GM12878 (cell line): ENCODE measurements around the gene PSMC3. TPM values are rescaled to one million over a fixed set of nuclear protein-coding genes. Genes with fewer than 3 reads are reported as not detected.

ENCODE experiments used
- ATAC-seq: fragments of 200-7000 bp; cut with Tn5 transposase; 3 replicates; pipeline ENCODE4 v1.9.1; 2020; ENCODE audit warnings: mild to moderate bottlenecking, moderate library complexity
- BruUV-seq: library from RNA; stranded (reverse); fragments of 400-500 nt; replicated peaks from 2 replicates; lab custom pipeline; 2021; lab: Mats Ljungman, UMichigan
- CTCF ChIA-PET: fragments of 300-600 bp; sonication (Branson Sonifier 250); formaldehyde crosslinking; extraction: SDS; loops from one replicate; lab custom pipeline; 2021; ENCODE audit warnings: inconsistent platforms; lab: Yijun Ruan, JAX
- POLR2A ChIA-PET: fragments of 350-600 bp; formaldehyde crosslinking; extraction: SDS; loops from one replicate; lab custom pipeline; 2021; ENCODE audit warnings: inconsistent platforms; lab: Charles Lee
- RAD21 ChIA-PET: fragments of 300-600 bp; sonication (Branson Sonifier 250); formaldehyde crosslinking; loops from one replicate; lab custom pipeline; 2023; ENCODE audit warnings: antibody characterized with exemption; ENCODE audit not compliant: unreplicated experiment; lab: Charles Lee
- SMC1A ChIA-PET: fragments of 300-600 bp; sonication (Branson Sonifier 250); formaldehyde crosslinking; loops from one replicate; lab custom pipeline; 2023; ENCODE audit not compliant: unreplicated experiment, uncharacterized antibody; lab: Charles Lee
- DNase-seq: peaks from one replicate; pipeline ENCODE4 v3.0.0-alpha.2; 2011; ENCODE audit warnings: low read depth, low spot score
- FAIRE-seq: peaks from 3 replicates; lab custom pipeline; 2011; peaks lifted over from hg19 to GRCh38; lab: Jason Lieb, UNC
- H2AFZ ChIP-seq: 2 replicates; pipeline ENCODE4 v1.6.0; 2011; ENCODE audit warnings: low read depth, low read length, control low read depth; ENCODE audit not compliant: control insufficient read depth
- H3K27ac ChIP-seq: 2 replicates; pipeline ENCODE4 v1.5.1; 2011; ENCODE audit warnings: control low read depth; ENCODE audit not compliant: control insufficient read depth, insufficient read depth
- H3K27me3 ChIP-seq, 2 experiments: replicated peaks in 1 of 2; 2 replicates each; pipeline versions ENCODE4 v1.6.0 to v1.6.1; 2011; ENCODE audit warnings: low read length in 1 of 2; ENCODE audit not compliant: control insufficient read depth in 2 of 2, insufficient read depth in 2 of 2
- H3K36me3 ChIP-seq, 2 experiments: 2 replicates each; pipeline ENCODE4 v1.5.1; 2011; ENCODE audit warnings: low read length in 1 of 2; ENCODE audit not compliant: control insufficient read depth in 2 of 2, insufficient read depth in 2 of 2
- H3K4me1 ChIP-seq: 2 replicates; pipeline ENCODE4 v1.6.1; 2011; ENCODE audit warnings: mild to moderate bottlenecking, low read length, moderate library complexity, mixed read lengths; ENCODE audit not compliant: control insufficient read depth, insufficient read depth
- H3K4me2 ChIP-seq: 2 replicates; pipeline ENCODE4 v1.6.0; 2011; ENCODE audit warnings: control low read depth; ENCODE audit not compliant: control insufficient read depth, insufficient read depth
- H3K4me3 ChIP-seq: fragments of 200-600 bp; sonication (generic); 2 replicates; pipeline ENCODE4 v1.5.1; 2016
- H3K79me2 ChIP-seq: 2 replicates; pipeline ENCODE4 v1.6.0; 2011; ENCODE audit warnings: low read length; ENCODE audit not compliant: control insufficient read depth, insufficient read depth
- H3K9ac ChIP-seq: 2 replicates; pipeline ENCODE4 v1.8.0; 2011; ENCODE audit warnings: low read length, control low read depth, mixed read lengths; ENCODE audit not compliant: control insufficient read depth, insufficient read depth
- H3K9me3 ChIP-seq: replicated peaks from 3 replicates; pipeline ENCODE4 v1.5.1; 2011; ENCODE audit warnings: mild to moderate bottlenecking, low read length; ENCODE audit not compliant: control insufficient read depth, insufficient read depth
- H4K20me1 ChIP-seq: 2 replicates; pipeline ENCODE4 v1.6.0; 2011; ENCODE audit not compliant: control insufficient read depth, insufficient read depth
- ASH2L ChIP-seq: fragments of 300-600, 200-600 bp; sonication (generic); IDR thresholded peaks from 2 replicates; pipeline ENCODE4 v1.6.1; 2017; ENCODE audit warnings: low read depth, mild to moderate bottlenecking, borderline replicate concordance
- EED ChIP-seq: sonication (generic); IDR thresholded peaks from 2 replicates; pipeline ENCODE4 v1.6.1; 2016; ENCODE audit warnings: antibody characterized with exemption, low read depth
- NR2F1 ChIP-seq: fragments of 450-650 bp; conservative IDR thresholded peaks from 2 replicates; pipeline ENCODE4 v1.6.1; 2017; ENCODE audit warnings: mild to moderate bottlenecking
- PML ChIP-seq: IDR thresholded peaks from 2 replicates; pipeline ENCODE4 v1.6.1; 2012; ENCODE audit warnings: low read length, inconsistent platforms
- RFX5 ChIP-seq: IDR thresholded peaks from 2 replicates; pipeline ENCODE4 v1.6.1; 2011; ENCODE audit warnings: low read depth, low read length, improper control_type of control experiment
- SMARCA5 ChIP-seq: fragments of 450-650 bp; IDR thresholded peaks from 2 replicates; pipeline ENCODE4 v1.6.1; 2017; ENCODE audit warnings: mild to moderate bottlenecking
- STAT3 ChIP-seq: IDR thresholded peaks from 2 replicates; pipeline ENCODE4 v1.6.1; 2011; ENCODE audit warnings: low read depth, low read length, improper control_type of control experiment
- WGBS: methylation state at CpG from one replicate; pipeline ENCODE4 v1.1.6; 2016; ENCODE audit warnings: low lambda C conversion rate; ENCODE audit not compliant: insufficient replicate concordance, insufficient coverage; ENCODE audit errors: missing lambda C conversion rate; 5-methylcytosine and 5-hydroxymethylcytosine counted together
- in situ Hi-C: fragments of 300-500 bp; cut with MboI; formaldehyde crosslinking; loops from 9 replicates; pipeline ENCODE4 v1.14.3; 2018; ENCODE audit warnings: mixed read lengths
- intact Hi-C: fragments of 100-400 bp; cut with micrococcal nuclease; formaldehyde crosslinking; loops from one replicate; pipeline ENCODE4 v1.14.2; 2022; ENCODE audit not compliant: unreplicated experiment
- polyA plus RNA-seq, 11 experiments: library from polyadenylated mRNA; depleted of rRNA in 4 of 11; unstranded in 6 of 11; stranded (reverse) in 5 of 11; fragments of >200 nt; fragmentation: Nextera tagmentation in 4 of 11; fragmentation: Illumina TruSeq in 1 of 11; extraction: Ambion mirVana in 4 of 11; extraction: Trizol in 1 of 11; gene quantifications; 1 replicate in 1 of 11; 2 replicates in 10 of 11; pipeline versions ENCODE4 v1.2.1 to v1.2.3, GENCODE V29; 2011 to 2016; ENCODE audit warnings: inconsistent platforms in 2 of 11, missing spikeins in 2 of 11, low read depth in 1 of 11
- total RNA-seq, 4 experiments: library from RNA; depleted of rRNA in 3 of 4; stranded (reverse); fragments of >200 nt in 3 of 4; fragmentation: Illumina TruSeq in 1 of 4; extraction: Trizol in 1 of 4; gene quantifications; 2 replicates each; pipeline versions ENCODE4 v1.2.1 to v1.2.3, GENCODE V29; 2013 to 2021

PSMC3 gene
- total and polyA plus RNA-seq, 10 of the 15 experiments (the other 5 are each of a cell fraction or from before 2014, with no cell fraction given): 39.5 to 289 (median 155) TPM

- no peak for TF ChIP-seq NR2F1
- no peak for TF ChIP-seq RFX5
- no peak for TF ChIP-seq STAT3
- TF ChIP-seq PML: no peak
- TF ChIP-seq ASH2L: no peak
Observed at GRCh38 chr11:47396049-47396320, 30.3 kb downstream of the PSMC3 start (continued).

DNA sequence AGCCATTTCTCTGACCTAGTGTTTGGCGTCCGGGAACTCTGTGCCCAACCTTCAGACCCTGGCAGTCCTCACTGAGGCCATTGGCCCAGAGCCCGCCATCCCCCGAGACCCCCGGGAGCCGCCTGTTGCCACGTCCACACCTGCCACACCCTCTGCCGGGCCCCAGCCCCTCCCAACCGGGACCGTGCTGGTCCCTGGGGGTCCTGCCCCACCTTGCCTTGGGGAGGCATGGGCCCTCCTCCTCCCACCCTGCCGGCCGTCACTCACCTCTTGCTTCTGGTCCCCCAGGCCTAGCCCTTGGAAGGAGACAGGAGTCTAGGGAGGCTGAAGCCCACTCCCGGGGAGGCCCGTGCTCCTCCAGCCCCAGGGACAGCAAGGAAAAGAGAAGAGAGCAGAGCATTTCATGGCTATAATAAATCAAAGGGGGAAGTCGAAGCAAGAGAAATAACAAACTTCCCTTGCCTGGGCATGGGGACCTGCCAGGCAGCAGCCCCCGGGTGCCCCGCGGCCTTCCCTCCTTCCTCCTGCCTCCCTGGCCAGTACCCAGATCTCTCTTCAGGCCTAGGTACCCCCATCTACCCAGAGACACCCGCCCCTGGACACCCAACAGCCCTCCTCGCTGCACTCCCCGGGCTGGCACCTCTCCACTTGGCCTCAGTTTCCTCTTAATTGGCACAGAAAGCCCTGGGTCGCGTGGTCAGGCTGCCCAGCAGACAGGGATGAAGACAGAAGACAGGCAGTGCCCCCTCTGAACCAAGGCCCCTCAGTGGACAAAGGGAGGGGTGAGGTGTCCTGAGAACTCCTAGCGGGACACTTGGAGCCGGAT, 30.8 kb downstream of the PSMC3 start:
- H3K27ac ChIP-seq: peak overlapping the region; percentile 93
- DNase-seq: no peak
- peak overlapping the region; percentile 83 for H2AFZ ChIP-seq
- TF ChIP-seq SMARCA5 (0 out of 2 replicates have a peak, but pooled peaks have one; percentile 4), EED (no peak)
- no peaks in the 10 kb centered on the region for H4K20me1 ChIP-seq
- H3K4me1 ChIP-seq: peaks cover 55% of the 10 kb centered on the region
- H3K36me3 ChIP-seq: no peaks in the 10 kb centered on the region; a peak in 1 of 4 replicates
- no TSS peak for BruUV-seq
- peak overlapping the region; percentile 72 for H3K4me2 ChIP-seq
- H3K9ac ChIP-seq: peak overlapping the region; percentile 78
- 41% methylated on average over 22 of the region's 25 CpGs for WGBS
- RAD21 ChIA-PET: interaction anchor here (1.0 kb wide), 1 partner anchor 12 kb away, joined by 4 read pairs; no protein-coding TSS in a partner anchor
- no peaks in the 10 kb centered on the region; the same call in 1 of the 2 replicates for H3K79me2 ChIP-seq
- in situ Hi-C loops (no loop called here), intact Hi-C loops (no loop called here)
- CTCF ChIA-PET: interaction anchor here (1.6 to 3.4 kb wide), 2 partner anchors 11 to 22 kb away, joined by 5 to 40 read pairs; no protein-coding TSS in a partner anchor
- POLR2A ChIA-PET: interaction anchor here (0.6 to 8.5 kb wide), 2 partner anchors 12 to 16 kb away, joined by 5 to 94 read pairs; partner anchors contain the start of gene SPI1
- FAIRE-seq: no peak
- H3K27me3 ChIP-seq: no peaks in the 10 kb centered on the region
- no peaks in the 10 kb centered on the region for H3K9me3 ChIP-seq
- SMC1A ChIA-PET: no interaction called here
- H3K4me3 ChIP-seq: peak overlapping the region; percentile 25; the same call in 1 of the 2 replicates
- ATAC-seq: no peak
